Fibroblast of skin of back (primary cell): ENCODE results near the gene MYO1A. TPM values are rescaled to one million over a fixed set of nuclear protein-coding genes. Genes with fewer than 3 reads are reported as not detected.
A peak's percentile ranks its signal among the peaks of the same experiment; 100 is the strongest.

ENCODE experiments used
- DNase-seq: peaks from one replicate; pipeline ENCODE4 v3.0.0-alpha.2; 2013
- polyA plus RNA-seq, 2 experiments: library from polyadenylated mRNA; unstranded; fragments of 120-200 nt; gene quantifications; one replicate each; pipeline ENCODE4 v1.2.1, GENCODE V29; 2013; ENCODE audit not compliant: insufficient read length in 2 of 2

MYO1A gene
- 0.24 TPM for polyA plus RNA-seq (2013, experiment 1 of 2; ENCODE audit: insufficient read length)
- polyA plus RNA-seq (2013, experiment 2 of 2; ENCODE audit: insufficient read length): not detected

DNA sequence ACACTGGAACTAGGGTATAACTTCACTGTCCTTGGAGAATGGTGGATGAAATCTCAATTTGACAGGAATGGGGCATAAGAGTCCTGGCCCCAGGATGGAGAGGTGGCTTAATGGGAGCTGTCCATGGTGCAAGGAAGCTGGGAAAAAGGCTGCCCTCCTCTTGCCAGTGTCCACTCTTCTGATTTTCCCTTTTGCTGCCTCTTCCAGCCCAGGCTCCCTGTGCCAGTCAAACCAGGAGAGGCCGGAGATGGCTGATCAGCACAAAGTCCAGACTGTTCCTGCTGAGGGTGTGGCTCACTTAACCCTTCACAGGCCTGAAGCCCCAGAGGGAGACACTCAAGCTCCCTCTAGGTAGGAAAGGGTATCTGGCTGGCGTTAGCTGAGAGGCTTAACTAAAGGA, at the start of gene MYO1A:
Gene MYO1A, minus strand, starts transcription at position 240 of the 400 bp plus-strand sequence. CDS start 1,806 bp downstream, outside the sequence.
- DNase-seq: peak; percentile 23

DNA sequence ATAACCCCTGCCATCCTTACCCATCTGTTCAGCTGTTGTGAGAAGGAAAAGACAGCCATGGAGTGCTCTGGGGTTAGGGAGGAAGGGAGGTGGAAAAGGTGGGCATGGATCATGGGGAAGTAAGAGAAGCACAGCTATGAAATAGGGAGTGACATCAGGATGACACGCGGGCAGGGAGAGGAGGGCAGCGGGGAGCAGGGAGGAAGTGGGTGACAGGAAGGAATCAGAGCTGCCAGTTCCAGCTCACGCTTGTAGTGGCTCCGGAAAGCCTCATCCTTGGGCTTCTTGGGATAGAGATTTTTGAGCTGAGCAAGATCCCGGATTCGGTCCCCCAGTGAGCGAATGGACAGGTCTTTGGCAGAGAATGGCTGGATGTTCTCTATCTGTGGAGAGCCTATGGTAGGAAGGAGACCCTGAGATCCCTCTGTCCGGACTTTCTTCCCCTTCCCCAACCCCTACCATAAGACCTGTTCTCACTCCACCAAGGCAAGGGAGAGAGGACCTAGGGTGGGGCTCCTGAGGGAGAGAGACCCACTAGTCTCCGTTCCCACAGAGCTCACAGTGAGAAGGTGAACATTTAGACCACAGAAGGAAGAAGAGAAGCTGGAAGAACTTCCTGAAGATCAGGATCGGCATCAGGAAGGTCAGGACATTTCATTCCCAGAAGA, 49.3 kb upstream of the MYO1A start:
- no peak for DNase-seq

DNA sequence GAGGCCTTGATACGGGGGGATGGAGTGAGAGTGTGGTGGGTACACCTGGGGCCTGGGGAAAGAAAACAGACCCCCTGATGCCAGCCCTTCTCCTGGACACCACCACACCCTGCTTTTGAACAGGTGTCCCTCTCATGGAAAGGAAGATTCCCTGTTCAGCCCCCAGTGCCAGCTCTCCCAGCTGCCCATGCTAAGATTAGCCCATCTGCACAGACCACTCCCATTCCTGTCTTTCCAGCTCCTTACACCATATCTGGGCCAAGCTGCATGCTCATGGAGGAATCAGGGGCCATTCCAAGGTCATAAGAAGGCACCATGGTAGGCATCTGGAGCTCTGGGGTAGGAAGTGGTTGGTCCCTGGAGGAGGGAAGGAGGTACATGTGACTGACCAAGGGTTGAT, 48.6 kb upstream of the MYO1A start:
- no peak for DNase-seq

DNA sequence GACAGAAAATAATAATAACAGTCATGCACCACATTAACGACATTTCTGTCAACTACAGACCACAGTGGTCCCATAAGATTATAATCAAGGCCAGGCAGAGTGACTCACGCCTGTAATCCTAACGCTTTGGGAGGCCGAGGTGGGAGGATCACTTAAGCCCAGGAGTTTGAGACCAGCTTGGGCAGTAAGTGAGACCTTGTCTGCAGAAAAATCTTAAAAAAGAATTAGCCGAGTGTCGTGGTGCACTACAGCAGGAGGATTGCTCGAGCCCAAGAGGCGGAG, 47.6 kb upstream of the MYO1A start:
- DNase-seq: no peak

DNA sequence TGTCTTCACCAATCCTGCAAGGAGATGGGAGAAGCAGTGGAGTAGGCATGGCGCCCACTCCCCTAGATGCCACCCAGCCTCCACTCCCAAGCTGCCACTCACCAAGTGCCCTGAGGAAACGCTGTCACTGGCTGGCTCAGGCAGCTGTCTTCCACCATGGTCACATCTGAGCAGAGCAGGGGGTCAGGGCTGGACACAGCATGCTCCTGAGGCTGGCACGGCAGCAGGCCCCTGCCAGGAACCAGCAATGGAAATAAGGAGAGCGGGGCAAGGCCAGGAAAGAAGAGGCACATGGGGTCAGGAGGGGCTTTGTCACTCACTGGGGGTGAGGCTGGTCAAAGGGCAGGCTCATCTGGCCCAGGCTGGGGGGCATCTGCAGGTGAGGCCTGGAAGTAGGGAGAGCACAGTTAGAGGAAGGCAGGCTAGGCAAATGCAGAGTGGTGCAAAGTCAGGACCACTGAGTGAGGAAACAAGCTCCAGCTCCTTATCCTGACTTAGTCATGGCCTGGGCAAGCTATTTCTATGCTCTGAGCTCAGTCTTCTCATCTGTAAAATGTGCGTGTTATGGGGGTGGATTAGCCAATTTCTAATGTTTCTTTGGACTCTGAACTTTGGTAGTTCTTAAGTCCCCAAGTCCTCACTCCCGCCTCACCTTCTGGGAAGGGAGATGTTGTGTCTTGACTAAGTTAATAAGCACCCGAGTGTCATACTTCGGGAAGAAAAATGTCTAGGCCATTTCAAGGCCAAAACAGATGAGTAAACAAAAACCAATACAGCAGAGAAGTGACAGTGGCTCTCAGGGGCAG, 47.0 kb upstream of the MYO1A start:
- DNase-seq: no peak

DNA sequence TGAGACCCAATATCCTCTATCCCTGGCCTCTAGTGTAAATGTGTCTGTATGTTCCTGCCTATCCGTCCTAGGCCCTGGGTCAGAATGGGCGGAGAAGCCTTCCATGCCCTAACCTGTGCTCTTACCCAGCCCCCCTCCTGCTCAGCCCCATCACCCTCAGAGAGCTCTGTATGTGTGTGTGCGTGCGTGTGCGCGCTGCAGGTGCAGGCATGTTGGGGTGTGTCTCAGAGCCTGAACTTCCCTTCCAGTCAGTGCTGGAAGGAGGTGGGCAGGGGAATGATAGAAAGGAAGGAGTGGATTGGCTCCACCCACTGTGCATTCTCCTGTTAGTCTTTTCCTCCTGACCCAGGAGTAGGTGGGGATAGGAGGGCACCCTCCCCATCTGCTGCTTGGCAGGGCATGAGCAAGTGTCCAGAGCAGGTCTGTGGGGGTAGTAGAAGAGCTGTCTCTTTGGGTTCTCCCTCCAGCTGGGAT, 46.2 kb upstream of the MYO1A start:
- no peak for DNase-seq

DNA sequence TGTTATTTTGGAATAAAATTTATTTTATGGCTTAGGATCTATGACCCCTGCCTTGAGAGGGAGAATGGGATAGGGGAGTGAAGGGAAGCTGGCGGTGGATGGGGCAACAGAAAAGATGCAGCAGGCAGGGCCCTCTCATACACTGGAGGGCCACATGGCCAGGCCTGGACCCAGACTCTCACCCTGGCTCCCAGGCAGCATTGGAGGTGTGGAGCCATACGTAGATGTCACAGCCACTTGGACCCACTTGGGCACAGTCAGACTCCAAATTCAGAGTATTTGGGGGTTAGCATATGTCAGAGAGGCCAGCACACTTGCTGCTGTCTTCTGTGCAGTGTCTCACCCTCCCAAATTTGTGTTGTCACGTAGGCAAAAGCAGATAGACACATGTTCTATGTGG, 45.5 kb upstream of the MYO1A start:
- no peak for DNase-seq

DNA sequence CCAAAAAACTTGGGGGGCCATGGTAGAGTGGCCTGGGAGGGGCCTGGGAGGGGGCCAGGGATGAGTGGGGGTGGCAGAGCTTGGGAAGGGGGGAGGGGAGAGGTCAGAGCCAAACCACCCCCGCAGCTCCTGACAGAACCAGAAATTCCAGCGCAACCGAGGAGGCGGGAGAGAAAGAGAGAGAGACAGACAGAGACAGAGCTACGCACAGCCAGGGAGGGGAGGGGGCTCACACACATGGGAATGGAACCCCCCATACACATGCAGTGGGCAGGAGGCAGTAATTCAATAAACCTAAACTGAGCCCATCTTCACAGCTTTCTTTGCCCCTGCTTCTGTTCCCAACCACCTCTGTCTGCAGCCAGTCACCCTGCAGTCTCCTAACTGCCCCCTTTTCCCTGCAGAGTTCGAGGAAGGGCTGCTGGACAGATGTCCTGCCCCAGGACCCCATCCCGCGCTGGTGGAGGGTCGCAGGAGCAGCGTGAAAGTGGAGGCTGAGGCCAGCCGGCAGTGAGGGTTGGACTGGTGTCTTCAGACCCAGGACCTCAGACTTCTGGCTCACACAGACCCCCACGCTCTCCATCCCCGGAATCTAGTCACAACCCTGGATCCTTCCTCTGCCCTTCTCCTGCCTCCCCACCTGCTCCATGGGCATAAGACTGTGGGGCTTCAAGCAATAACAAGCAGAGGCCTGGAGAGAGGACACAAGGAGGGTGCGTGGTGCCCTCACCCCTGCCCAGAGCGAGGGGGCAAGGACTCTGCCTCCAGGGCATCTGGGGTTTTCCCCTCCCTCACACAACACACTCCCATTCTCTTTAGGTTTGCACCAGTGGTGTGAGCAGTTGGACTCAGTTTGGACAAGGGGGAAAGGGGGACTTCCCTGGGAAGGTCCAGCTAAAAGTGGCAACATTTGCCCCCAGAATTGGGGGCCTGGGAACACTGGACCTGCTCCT, 44.6 kb upstream of the MYO1A start:
- DNase-seq: no peak

DNA sequence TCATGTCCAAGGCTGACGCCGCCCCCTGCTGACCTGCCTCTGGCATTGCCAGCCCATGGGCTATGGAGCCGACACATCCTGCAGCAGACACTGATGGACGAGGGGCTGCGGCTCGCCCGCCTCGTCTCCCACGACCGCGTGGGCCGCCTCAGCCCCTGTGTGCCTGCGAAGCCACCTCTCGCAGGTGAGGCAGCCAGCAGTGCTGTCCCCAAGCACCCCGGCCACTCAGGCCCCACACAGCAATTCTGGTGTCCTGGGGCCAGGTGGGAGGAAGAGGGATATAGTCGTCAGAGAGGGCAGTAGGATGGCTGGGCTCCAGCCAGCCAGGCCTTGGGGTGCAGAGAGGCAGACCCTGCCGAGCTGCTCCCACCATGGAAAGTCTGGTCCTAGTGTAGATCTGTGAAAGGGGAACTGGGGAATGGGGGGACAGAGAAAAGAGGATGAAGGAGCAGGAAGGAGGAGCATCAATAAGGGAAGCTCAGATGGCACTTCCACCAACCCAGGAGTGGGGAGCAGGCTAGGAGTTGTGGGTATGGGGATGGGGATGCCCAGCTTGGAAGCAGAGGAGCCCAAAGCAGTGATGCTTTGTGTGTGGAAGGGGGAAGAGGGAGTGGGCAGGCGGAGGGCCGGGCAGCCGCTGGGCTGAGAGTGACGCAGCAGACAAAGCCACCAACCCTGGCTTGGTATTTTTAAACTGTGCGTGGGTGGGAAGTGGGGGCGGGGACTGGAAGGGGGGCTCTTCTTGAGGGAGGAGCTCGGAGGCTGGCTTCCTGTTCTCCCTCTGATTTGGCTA, 43.7 kb upstream of the MYO1A start:
- DNase-seq: peak; percentile 79

DNA sequence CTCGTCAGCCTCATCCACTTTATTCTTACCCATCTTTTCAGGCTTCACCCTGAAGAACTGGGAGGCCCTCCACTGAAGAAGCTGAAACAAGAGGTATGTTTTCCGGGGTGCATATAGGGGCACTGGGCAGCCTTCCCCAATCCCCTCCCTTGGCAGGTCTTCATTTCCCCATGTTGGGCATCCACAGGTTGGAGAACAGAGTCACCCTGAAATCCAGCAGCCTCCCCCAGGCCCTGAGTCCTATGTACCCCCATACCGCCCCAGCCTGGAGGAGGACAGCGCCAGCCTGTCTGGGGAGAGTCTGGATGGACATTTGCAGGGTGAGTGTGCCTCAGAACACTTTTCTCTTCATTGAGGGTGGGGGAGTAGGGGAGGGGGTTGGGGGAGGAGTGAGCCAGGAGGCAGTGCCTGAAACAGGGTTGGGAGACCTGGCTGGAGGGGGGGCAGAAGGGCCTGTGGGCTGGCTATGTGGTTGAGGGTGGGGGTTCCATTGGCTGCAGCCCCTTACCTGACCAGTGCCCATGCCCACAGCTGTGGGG, 43.0 kb upstream of the MYO1A start:
- no peak for DNase-seq

DNA sequence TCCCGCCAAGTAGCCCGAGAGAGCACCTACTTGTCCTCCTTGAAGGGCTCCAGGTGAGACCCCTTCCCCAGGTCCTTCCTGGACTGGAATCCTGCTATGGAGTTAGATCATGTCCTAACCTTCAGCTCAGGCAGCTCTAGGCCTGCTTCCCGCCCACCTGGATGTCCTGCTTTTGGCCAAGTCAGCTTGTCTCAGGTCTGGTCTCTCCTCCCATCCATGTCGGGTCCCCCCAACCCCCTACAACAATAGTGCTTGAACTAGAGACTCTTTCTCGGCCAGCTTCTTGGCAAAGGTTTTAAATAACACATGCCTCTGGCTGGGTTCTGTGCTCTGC, 42.6 kb upstream of the MYO1A start:
- no peak for DNase-seq

DNA sequence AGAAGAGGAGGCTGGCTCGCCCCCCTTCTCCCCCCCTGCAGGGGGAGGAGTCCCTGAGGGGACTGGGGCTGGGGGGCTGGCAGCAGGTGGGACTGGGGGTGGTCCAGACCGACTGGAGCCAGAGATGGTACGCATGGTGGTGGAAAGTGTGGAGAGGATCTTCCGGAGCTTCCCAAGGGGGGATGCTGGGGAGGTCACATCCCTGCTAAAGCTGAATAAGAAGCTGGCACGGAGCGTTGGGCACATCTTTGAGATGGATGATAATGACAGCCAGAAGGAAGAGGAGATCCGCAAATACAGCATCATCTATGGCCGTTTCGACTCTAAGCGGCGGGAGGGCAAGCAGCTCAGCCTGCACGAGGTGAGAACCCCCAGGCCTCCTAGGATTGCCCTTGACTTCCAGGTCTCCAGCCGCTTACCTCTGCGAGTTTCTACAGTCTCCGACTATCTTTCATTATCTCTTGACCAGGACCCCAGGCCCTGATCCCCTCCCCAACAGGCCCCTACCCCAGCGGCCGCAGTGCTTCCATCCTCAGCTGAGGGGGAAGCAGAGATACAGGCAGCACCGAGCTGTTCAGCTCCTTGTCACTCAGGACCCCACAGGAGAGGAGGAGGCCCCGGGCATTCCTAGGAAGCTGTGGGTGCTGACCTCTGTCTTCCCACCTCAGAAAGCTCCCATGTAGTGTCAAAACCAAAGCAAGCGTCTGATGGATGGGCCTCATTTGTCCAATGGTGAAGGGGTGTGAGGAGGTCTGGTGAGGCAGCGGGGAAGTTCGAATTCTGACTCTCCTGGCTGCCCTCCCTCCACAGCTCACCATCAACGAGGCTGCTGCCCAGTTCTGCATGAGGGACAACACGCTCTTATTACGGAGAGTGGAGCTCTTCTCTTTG, 42.0 kb upstream of the MYO1A start:
- DNase-seq: no peak

DNA sequence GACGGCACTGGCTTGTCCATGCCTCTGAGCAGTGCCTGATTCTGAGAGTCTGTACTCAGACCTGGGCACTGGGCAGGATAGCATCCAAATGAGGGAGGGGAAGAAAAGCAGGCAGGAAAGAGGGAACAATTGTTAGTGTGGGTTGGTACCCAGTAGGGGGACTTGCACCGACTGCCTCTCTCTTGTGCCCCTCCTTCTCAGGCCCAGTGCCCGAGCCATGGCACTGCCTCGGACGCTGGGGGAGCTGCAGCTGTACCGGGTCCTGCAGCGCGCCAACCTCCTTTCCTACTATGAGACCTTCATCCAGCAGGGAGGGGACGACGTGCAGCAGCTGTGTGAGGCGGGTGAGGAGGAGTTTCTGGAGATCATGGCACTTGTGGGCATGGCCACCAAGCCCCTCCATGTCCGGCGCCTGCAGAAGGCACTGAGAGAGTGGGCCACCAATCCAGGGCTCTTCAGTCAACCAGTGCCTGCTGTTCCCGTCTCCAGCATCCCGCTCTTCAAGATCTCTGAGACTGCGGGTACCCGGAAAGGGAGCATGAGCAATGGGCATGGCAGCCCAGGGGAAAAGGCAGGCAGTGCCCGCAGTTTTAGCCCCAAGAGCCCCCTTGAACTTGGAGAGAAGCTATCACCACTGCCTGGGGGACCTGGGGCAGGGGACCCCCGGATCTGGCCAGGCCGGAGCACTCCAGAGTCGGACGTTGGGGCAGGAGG, 41.2 kb upstream of the MYO1A start:
- DNase-seq: no peak

DNA sequence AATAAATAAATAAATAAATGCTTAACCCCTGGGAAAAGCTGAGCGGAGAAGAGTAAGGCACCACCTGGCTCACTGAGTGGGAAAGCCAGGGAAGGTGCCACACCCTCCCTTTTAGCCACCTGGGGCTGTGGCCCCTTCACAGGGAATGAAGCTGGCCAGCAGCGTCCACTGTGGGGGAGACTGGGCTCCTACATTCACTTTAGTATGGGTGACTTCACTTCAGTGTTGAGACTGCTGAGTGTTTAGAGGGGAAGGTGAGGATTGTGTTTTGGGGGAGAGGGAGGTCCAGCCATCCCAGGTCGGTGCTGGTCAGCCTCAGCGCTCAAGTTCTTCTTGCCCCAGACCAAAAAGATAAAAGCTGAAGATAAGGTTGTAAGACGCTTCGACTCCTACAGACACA, 40.6 kb upstream of the MYO1A start:
- no peak for DNase-seq

DNA sequence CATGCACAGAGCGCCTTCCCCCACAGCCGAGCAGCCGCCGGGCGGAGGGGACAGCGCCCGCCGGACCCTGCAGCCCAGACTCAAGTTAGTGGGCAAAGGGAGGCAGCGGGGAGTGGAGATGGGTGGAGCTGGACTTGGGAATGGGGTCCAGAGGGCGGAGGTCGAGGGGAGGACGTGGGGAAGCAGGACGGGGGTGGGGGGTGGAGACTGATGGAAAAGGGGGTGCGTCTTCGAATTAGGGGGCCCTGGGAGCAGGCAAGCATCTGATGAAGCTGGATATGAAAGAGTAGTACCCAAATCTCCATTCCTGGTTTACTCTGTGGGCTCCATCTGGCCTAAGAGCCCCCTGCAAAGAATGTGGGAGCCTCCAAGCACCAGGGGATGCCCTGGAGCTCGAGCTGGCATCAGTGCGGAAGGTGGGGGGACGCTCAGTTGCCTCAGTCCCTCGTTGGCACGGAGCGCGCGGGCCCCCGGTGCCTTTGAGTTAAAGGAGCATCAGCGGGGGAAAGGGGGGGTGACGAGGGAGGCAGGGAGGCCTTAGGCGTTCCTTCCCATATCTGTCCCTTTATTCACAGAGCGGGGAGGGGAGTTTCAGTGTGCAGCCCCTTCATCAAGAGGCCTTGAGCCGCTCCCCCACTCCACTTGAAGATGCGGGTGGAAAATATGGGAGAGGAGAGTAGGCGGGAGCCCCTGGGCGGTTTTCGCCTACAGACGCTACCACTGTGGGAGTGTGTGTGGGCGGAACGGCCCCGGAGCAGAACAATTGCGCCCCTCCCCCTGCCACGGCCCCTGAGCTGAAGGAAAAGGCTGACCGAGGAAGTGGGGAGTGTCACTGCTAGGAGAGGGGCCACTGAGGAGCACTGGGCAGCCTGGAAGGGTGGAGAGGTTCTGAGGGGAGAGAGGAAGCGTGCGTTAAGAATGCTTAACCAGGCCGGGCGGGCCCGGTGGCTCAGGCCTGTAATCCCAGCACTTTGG, 39.6 kb upstream of the MYO1A start:
- peak; percentile 75 for DNase-seq

DNA sequence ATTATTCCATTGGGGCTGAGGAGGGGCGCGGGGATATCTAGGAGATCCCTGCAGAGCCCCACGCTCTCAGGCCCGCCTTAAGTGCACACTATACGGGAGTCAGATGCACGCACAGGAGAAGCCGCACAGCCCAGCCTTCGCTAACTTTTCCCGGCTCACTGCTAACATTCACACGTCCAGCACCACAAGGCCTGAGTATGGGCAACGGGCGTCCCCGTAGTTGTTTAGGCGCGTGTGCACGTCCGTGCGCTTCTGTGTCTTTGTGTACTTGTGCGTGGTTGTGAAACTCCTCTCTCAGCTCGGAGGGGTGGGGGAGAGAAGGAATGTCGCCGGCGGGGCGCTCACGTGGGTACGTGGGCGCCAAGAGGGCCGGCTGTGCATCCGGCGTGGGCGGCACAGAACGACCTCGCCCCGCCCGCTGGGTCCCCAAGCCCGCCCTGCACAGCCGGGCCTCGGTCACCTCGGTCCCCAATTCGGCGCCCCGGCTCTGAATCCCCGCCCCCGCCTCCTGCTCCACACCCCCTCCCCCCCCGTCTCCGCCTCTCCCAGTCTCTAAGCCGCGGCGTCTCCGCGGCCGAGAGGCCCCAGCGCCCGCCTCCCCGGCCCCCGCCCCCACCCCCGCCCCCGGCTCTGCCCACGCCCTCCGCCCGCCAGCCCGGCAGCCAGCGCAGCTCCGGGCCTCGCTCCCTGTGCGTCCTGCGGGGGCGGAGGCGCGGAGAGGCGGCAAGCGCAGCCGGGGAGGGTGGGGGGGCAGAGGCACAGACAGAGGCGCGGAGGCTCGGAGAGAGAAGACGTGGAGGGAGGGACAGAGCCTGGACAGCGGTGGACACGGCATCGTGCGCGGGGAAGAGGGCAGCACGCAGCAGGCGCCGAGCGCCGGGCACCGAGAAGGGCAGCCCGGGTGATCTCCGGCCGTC, 38.7 kb upstream of the MYO1A start, which contains the start of gene NAB2:
Gene NAB2, plus strand, starts transcription at position 761 of the 917 bp plus-strand sequence. CDS start 158 bp downstream, outside the sequence.
- DNase-seq: peak; percentile 95

DNA sequence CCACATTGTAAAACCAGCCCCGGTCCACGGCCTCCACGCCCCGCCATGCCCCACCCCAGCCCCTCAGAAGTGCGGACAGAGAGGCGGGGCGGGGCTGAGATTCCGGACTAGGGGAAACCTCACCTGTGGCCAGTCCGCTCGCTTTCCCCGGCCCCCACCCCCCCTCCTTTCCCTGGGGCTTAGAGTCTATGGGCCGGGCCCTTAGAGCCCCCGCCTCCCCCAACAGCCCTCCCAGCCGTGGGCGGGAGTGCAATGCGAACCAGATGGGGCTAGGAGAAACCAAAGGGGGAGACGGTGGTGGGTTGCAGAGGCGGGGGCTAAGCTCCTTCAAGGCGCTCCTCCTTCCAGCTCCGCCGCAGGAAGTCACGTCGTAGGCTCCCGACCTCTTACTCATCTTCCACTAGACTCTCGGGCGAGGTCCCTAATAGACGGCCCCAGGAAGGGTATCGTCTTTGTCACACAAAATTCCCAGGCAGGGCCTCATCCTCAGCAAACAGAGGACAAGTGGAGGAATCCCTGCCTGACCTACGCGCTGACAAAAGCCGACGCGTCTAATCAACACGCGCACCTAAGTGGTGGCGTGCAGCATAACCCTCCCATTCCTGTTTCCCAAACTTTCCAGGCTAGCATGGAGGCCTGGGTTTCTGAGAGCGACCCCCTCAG, 37.9 kb upstream of the MYO1A start:
- peak; percentile 98 for DNase-seq
